GM18519 (cell line): ENCODE measurements around the gene C1orf52.
"Not testable (repeated sequence)": the region's sequence is repeated elsewhere in the genome, so short reads cannot be mapped to it uniquely, and the experiment has no call there.

Source experiments
- ATAC-seq: cut with Tn5 transposase; IDR thresholded peaks from one replicate; pipeline ENCODE4 v1.9.1; 2021; ENCODE audit warnings: mild to moderate bottlenecking, moderate library complexity; ENCODE audit not compliant: unreplicated experiment, low FRiP score

C1orf52 gene

GRCh38 chr1:85278853-85279314, 19.4 kb upstream of the C1orf52 start:
- peak; percentile 25 for ATAC-seq

DNA sequence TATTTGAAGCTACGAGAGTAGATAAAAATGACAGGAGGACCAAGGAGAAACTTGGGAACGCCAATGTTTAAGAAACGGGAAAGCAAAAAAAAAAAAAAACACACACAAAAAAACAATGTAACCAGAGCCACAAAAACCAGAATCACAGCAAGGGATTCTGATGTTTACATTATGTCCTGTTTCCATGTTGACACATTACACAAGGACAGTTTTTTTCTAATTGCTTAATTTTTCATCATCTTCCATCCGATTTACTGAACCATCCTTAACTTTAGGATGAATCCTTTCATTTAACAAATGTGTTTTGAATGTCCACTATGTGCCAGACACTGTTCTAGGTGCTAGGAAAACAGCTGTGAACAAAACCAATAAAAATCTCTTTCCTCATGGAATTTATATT, 18.3 kb upstream of the C1orf52 start:
- no peak for ATAC-seq

DNA sequence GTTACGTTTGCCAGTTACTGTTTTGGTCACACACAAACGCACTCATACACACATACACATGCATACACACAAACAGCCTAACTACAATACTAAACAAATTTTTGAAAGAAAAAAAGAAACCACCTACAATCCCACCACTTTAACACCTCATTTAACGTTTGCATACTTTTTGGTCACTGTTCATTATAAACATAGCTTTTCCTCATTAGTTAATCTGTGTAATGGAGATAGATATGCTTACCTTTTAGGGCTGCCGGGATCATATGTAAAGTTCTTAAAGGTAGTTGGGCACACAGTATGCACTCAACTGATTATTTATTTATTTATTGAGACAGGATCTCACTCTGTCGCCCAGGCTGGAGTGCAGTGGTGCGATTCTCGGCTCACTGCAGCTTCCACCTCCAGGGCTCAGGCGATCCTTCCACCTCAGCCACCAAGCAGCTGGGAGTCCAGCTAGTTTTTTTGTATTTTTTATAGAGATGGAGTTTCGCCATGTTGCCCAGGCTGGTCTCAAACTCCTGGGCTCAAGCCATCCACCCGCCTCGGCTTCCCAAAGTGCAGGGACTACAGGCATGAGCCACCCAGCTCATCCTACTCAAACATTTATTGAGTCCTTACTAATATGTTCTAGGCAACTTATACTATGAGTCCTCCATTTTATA, 17.6 kb upstream of the C1orf52 start:
- no peak for ATAC-seq

DNA sequence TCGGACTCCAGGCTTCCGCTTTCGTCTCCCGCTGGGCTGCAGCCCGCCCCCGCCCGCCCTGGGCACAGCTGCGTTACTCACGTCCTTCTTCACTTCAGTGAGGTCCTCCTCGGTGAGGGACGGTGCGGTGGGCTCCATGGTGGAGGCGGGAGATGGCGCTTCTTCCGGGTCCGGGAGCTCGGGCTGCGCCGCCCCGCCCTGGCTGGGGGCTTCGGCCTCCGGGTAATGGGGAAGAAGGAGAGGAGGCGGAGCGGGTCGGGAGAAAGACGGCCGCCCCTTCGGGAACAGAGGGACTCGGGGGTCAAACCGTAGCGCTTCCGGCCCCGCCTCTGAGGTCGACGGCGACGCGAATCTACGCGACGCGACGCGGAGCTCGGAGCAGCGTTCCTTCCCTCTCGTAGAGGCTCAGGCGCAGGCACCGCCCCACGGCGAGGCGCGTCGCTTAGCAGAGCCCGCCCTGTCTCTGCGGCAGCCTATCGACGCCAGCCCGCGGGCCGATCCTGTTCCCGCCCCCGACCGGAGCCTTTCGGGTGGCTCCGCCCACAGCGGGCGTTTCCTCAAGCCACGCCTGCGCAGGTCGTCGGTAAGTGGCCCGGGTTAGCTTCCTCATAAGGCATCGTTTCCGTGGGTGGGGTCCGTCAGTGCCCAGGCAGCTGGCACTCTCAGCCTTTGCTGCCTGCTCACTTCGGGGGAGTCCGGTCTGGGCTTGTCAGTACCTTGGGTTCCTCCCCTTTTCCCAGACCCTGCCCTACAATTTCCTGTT, 16.9 kb upstream of the C1orf52 start, which contains the start of gene BCL10:
Gene BCL10, minus strand, starts transcription at position 418 of the 763 bp plus-strand sequence. Its CDS starts 280 bp downstream, at position 138.
- ATAC-seq, result peak; percentile 96

DNA sequence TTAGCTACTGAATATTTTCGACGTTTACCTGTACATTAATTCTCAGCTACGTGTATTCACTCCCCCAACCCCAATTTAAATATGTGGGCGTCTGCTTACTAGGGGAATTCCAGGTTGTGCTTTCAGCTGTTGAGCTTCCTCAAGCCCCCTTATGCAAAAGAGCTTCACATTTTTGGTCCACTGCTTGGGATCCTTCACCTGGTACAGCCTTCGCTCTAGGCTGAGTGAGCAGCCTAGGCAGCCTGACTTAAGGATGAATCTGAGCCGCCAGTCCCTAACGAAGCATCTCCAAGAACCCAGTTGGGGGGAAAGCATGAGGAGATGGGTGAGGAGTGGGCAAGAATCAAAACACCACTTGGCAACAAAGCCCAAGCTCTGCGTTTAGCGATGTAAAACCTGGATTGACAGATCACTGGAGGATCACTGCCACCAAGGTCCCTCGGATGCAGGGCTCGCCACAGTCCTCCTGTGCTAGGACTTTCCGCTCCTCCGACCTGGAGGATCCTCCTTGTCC, 16.3 kb upstream of the C1orf52 start:
- ATAC-seq, result no peak

DNA sequence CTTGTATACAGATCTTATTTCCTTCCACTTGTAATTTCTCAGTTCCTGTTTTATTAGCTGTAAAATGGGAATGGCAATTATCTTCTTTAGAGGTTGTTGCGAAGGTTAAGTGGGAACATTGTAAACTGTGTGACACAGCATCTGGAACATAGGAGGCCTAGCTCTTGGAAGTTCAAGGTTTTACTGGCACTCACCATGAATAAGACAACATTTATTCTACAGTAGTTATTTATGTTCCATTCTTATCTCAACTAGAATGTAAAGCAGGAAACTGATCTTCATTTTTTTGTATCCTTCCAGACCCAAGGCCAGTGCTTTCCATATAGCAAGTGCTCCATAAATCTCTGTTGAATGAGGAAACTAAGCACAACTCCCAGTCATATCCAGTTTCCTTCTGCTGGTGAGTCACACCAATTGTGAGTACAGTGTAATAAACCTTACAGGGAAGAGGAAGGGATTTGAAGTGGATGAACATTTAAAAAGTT, 15.5 kb upstream of the C1orf52 start:
- no peak for ATAC-seq

DNA sequence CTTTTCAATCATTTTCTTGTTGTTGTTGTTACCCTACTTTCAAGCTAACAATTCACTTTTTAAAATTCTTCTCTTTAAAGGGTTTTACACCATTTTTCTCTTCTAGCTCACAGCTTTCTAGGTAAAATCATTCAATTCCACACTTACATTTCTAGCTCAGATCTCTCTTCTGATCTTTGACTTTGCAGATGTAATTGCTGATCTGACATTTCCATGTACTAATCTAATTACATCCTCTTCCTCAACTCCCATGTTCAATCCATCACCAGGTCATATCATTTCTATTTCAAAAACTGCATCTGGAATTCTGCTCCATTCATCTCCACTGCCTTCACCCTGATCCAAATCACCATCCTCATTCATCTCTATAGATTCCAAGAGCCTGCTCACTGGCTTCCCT, 13.9 kb upstream of the C1orf52 start:
- ATAC-seq, result no peak

GRCh38 chr1:85268801-85269585, 9.5 kb upstream of the C1orf52 start:
- ATAC-seq, result no peak

DNA sequence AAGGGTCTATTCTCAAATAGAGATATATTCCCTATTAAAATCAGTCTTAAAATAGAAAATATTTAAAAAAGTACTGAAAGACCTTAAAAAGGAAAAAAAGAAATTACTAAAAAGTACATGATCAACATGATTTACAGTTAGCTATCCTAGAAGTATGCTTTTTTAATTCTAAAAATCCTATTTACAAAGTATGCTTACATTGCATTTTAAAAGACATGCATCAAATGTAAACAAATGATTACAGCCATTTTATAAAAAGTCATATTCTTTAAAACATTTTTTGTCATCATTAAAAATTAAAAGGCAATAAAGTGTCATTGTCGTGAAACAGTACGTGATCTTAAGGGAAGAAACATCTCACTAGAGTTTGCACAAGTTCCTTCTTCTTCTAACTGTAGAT, 7.9 kb upstream of the C1orf52 start:
- no peak for ATAC-seq

DNA sequence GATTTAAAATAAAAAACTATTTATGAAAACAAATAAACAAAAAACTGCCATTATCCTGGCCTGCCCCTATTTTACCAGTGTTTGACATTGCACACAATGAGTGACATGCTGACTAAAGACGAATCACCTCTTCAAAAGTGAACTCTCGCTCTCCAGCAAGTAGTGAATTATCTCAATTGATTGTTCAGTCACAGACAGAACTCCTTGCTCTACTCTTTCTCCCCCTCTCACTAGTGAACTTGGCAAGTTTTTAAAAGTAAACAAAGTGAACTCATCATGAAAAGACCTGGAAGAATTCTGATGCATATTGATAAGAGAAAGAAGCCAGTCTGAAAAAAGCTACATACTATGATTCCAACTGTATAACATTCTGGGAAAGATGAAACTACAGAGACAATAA, 4.7 kb upstream of the C1orf52 start:
- ATAC-seq, result no peak

DNA sequence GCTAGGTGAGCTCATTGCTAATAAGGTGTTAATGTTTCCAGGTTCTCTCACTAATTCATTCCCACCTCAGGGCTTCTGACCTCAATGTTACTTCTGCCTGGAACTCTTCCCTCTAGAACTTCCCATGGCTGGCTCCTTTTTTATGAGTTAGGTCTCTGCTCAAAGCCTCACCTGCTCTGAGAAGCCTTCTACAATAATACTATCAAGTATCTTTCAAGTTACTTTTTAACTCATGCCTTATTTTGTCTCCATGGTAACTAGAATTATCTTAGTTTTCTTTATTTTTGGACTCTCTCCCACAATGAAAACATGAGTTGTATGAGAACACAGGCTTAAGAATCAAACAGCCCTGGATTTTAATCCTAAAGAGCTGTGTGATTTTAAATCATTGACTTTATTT, 3.5 kb upstream of the C1orf52 start:
- no peak for ATAC-seq

GRCh38 chr1:85259912-85260274, 431 bp upstream of the C1orf52 start:
- no peak for ATAC-seq

DNA sequence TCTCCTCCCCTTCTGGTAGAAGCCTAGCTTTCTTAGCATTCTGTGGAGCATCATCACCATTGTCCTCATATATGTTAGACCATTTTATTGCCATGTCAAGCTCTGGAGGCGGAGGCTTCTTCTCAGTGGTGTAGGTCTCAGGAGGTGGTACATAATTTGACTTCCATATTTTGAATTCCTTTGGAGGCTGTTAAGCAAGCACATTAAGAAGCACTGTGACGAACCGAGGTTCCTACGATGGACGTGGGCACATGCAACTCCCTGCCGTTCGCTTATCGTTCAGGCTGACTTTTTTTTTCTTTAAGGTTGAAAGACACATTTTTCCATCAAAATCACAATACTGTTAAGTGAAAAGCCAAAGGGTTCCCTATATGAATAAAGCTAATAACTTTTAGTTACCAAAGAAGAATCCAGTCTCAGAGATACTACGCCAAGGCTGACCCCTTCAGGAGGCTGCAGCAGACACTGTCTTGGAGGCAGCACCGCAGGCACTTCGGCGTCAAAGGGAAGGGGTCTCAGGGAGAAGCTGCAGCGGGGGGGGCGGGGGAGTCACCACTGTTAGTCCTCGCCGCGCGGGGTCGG, 835 bp downstream of the C1orf52 start:
- no peak for ATAC-seq

DNA sequence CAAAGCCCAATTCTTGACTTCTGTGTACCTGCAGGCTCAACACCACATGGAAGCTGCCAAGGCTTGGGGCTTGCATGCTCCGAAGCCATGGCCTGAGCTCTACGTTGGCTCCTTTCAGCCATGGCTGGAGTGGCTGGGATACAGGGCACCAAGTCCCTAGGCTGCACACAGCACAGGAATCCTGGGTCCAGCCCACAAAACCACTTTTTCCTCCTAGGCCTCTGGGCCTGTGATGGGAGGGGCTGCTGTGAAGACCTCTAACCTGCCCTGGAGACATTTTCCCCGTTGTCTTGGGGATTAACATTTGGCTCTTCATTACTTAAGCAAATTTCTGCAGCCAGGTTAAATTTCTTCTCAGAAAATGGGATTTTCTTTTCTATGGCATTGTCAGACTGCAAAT, 10.4 kb downstream of the C1orf52 start:
- not testable (repeated sequence) for ATAC-seq

DNA sequence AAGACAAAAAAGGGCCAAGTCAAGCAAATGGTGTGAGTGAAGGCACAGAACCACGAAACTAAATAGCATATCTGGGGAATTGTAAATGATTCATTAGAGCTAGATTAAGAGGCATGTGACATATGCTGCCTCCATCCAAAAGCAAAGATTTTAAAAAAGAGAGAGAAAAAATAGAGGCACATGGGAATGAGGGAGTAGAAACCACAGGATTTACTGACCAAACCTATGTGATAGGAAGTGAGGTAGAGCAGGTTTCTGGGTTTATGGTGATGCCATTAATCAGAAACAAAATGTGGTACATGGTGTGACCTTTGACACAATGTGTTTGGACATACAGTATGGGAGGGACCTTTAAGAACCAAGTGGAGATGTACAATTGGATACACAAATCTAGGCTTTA, 13.6 kb downstream of the C1orf52 start:
- no peak for ATAC-seq

- ATAC-seq, result no peak
These were observed 14.0 kb downstream of the C1orf52 start for GRCh38 chr1:85245456-85245855.

- ATAC-seq, result no peak
These were observed 15.0 kb downstream of the C1orf52 start for GRCh38 chr1:85244271-85245061.

DNA sequence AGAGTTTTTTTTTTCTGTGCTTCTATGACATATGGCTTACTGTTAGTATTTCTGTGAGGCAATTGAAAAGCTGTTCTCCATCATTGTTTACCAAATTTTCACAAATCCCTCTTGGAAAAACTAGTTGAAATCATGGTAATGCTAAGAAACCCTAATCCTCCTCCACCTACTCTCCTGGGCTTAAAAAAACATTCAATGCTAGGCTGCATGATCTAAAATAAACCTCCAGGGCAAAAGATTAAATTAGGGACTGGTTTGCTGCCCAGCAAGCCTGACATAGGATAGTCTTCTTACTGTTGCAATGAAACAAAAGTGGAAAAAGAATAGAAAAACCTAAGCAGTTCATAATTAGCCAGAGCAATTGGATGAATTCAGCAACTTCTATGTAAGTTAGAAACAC, 16.1 kb downstream of the C1orf52 start:
- ATAC-seq, result no peak

DNA sequence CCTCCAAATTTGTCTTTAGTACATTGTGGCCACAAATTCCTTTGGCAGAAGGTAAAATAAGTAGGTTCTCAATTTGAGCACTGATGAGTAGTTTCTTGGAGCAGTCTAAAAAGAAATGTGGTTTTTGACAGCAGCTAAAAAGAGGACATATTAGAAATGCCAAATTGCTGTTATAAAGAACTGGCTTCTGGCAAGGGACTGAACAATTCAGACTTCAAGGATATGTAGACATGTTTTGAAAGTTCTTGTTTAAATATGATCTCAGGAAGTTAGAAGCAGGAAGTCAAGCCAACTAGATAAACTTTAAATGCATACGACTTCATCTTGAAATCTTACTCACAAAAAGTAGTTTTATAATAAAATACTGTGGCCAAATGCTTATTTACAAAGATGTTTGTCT, 18.8 kb downstream of the C1orf52 start:
- no peak for ATAC-seq

DNA sequence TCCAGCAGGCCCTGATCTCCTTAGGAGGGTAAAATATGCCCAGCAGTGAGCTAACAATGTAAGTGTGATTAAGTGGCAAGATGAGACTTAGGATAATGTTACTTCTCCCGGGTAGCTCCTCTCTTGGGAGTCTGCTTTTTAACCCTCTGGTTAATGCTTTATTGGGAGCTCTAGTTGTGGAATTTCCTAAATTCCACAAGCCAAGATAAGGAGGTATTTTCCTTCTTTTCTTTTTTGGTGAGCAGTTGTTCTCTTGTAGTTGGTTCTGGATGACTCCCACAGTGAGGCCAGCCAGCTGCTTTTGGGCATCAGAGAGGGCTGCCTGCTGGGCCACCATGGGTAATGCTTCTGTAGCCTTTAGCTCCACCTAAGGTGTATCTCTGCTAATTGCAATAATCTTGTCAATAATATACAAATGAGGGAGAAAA, 19.3 kb downstream of the C1orf52 start:
- ATAC-seq, result no peak
